GM19023 (cell line): ENCODE data around the gene SOX10.

Experiments used
- ATAC-seq: cut with Tn5 transposase; IDR thresholded peaks from one replicate; pipeline ENCODE4 v1.9.1; 2021; ENCODE audit warnings: mild to moderate bottlenecking, moderate library complexity; ENCODE audit not compliant: unreplicated experiment

Gene SOX10

GRCh38 chr22:37933711-37934376 is 50.5 kb downstream of the SOX10 start:
- ATAC-seq: peak; percentile 70

DNA sequence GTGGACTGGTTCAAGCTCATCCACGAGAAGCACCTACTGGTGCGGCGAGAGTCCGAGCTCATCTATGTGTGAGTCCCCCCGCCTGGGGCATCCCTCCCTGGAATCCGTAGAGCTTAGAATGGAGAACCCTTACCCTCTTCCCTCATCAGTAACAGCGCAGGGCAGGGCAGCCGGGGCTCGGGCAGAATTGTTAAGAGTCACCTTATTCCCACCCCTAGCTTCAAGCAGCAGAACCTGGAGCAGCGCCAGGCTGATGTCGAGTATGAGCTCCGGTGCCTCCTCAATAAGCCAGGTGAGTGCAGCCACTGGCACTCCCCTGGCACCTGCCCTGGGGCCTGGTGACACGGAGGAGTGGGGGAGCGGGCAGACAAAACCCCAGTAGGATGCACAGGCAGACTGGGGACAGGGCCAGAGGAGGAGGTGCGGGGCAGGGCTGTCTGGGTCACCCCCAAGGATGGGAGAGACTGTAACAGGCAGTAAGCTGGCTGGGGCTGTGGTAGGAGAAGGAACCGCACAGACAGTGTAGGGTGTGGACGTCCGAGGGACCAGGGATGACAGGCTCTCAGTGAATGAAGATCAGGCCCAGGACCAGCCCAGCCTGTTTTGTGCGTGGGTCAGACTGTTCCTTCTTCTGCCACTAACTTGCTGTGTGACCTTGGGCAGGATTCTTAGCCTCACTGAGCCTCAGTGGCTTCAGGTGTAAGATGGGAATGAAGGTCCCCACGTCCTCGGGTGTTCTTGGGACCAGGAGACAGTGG is 51.4 kb downstream of the SOX10 start:
- ATAC-seq: no peak

DNA sequence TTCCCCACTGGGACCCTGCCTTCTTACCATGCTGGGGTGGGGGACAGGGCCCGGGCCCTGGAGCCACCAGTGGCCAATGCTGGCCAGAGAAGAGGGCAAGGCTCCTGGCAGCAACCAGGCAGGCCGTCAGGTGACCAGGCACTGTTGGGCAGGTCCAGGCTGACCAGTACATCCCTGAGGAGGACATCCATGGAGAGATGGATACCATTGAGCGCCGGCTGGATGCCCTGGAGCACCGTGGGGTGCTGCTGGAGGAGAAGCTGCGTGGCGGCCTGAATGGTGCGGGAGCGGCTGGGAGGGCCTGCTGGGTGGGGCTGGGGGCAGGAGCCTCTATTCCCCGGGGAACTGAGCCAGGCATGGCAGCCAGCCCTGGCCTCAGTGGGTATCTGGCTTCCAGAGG is 52.0 kb downstream of the SOX10 start:
- ATAC-seq: no peak

DNA sequence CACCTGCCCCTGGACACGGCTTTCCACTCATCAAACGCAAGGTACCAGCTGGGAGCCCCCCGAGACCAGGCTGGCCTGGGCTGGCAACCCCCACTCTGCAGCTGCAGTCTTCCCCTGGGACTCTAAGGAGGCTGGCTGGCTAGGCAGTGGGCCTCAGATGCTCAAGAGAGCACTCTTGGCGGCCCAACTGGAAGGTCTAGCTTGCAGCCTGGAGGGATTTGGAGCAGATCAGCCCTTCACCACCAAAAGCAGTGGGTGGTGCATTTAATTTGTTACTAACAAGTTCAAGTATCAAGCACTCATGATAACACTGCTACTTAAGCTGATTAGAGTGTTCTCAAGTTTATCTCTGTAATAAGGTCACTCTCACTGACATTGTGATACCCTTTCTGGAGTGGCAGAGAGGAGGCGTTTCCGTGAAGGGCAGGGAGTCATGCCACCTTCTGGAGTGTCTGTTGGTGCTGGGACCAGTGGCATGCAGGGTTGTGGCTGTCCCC is 52.4 kb downstream of the SOX10 start:
- no peak for ATAC-seq

GRCh38 chr22:37930952-37931440 is 53.4 kb downstream of the SOX10 start:
- no peak for ATAC-seq

- no peak for ATAC-seq
Measured at GRCh38 chr22:37930270-37930951, 53.9 kb downstream of the SOX10 start.

- ATAC-seq: no peak
Measured at GRCh38 chr22:37929390-37929789, 55.0 kb downstream of the SOX10 start.

DNA sequence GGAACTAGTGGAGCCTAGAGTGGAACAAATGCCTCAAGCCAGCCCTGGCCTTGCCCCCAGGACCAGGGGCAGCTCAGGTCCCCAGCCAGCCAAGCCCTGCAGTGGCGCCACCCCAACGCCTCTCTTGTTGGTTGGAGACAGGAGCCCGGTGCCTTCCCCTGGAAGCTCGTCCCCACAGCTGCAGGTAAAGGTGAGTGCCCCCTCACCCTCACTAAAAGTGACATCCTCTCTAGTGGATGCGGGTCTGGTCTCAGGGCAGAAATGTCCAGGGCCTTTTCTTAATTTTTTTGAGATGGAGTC is 56.8 kb downstream of the SOX10 start:
- no peak for ATAC-seq

- no peak for ATAC-seq
Measured at GRCh38 chr22:37926771-37927636, 57.4 kb downstream of the SOX10 start.

DNA sequence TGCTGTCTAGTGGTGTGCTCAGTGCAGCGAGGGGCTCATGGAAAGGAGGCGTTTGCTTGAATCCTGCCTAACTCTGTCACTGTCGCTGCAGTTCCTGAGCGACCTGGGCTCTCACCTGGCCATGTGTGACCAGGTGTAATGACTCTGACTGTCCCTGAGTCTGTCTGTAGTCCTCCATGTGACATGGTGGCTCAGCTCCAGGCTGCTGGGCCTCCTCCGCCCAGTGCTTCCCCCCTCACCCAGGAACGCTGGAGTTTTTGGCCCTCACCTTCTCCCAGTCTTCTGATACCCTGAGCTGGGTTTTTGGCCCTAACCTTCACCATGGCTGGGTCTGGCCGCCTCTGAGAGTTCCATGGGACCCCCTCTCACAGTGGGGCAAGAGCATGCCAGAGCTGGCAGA is 58.0 kb downstream of the SOX10 start:
- no peak for ATAC-seq

DNA sequence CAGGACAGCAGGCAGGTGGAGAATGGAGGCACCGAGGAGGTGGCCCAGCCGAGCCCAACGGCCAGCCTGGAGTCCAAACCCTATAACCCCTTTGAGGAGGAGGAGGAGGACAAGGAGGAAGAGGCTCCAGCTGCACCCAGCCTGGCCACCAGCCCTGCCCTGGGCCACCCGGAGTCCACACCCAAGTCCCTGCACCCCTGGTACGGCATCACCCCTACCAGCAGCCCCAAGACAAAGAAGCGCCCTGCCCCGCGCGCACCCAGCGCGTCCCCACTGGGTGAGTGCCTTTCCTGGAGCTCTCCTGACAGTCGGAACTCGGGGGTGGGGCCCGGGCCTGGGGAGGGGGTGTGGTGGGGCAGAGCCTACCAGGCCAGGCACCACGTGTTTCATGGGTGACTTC is 58.6 kb downstream of the SOX10 start:
- no peak for ATAC-seq

DNA sequence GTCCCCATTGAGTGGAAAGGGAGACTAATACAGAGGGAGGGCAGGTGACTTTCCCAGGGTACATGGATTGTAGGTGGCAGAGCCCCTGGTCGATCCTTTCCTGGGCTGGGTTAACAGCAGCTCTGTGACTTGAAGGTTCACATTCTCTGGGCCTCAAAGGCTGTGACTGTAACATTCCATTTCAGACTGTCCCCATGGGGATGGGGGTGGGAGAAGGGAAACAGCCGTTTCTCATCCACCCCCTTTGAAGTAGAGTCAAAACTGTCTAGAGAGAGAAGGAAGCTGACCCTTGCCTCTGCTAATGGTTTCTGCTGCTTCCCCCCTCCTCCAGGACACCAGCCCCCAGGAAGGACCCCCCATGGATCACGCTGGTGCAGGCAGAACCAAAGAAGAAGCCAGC is 59.0 kb downstream of the SOX10 start:
- ATAC-seq: no peak

DNA sequence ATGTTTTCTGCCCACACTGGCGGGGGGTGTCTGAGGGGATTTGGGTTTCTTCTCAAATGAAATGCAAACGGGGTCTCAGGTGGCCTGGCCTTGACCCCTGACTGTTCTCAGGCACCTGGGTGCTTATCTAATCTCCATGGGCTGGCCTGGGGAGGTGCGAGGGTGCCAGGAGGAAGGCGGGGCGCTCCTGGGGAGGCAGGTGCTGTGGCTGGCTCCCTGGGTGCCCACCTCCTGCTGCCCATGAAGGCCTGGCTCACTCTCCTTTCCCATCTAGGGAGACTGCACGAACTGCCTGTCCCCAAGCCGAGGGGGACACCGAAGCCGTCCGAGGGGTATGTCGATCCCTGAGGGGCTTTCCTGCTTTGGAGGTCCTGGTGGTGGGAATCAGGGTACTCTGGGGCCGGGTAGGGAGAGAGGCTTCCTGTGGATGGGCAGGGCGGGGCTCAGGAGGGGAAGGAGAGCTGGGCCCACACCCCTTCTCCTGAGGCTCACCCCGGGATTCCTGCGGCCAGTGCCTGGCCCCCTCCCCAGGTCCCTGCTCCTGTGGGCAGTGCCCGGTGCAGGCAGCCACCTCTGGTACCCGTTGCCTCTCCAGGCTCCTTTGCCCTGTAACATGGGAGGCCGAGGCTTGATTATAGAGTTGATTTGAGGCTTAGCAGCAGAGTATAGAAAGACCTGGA is 59.8 kb downstream of the SOX10 start:
- ATAC-seq: no peak

DNA sequence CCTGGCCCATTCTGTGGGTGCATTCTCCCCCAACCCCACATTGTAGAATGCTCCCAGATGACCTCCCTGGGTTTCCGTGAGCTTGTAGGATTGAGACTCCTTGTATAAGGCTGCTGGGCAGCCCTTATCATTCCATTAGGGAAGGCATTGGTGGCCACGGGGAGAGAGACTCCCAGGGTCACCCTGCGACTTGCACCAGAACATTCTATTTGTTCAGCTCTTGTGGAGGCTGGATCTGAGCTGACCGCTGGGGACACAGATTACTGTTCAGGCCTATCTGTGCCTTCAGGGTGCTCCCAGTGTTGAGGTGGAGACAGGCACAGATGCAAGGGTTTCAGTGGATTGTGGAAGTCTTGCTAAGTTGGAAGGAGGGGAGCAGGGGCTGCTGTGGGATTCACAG is 60.4 kb downstream of the SOX10 start:
- no peak for ATAC-seq
